Endothelial cell of umbilical vein (primary cell): ENCODE measurements around the gene KRTAP10-6. TPM values are rescaled to one million over a fixed set of nuclear protein-coding genes. Genes with fewer than 3 reads are reported as not detected.
"Not testable (repeated sequence)": the region's sequence is repeated elsewhere in the genome, so short reads cannot be mapped to it uniquely, and the experiment has no call there.

Experiments used
- BruUV-seq: library from RNA; stranded (reverse); fragments of 400-500 nt; replicated peaks from 2 replicates; lab custom pipeline; 2021; lab: Mats Ljungman, UMichigan
- CTCF ChIA-PET: fragments of 300-600, 350-600 bp; sonication (Branson Sonifier 250); formaldehyde crosslinking; loops from one replicate; lab custom pipeline; 2021; ENCODE audit warnings: antibody characterized with exemption, inconsistent platforms; lab: Charles Lee
- POLR2A ChIA-PET: fragments of 300-600, 350-600 bp; sonication (Branson Sonifier 250); formaldehyde crosslinking; loops from one replicate; lab custom pipeline; 2021; ENCODE audit warnings: antibody characterized with exemption, inconsistent platforms; lab: Charles Lee
- DNase-seq: peaks from one replicate; pipeline ENCODE4 v3.0.0-alpha.2; 2011; ENCODE audit warnings: low read depth, low spot score
- FAIRE-seq: peaks from 2 replicates; lab custom pipeline; 2011; peaks lifted over from hg19 to GRCh38; lab: Jason Lieb, UNC
- H2AFZ ChIP-seq: 2 replicates; pipeline ENCODE4 v1.6.0; 2012; ENCODE audit warnings: low read depth, low read length, control low read depth, inconsistent platforms
- H3K27ac ChIP-seq: 2 replicates; pipeline ENCODE4 v1.5.1; 2011; ENCODE audit warnings: low read depth, mild to moderate bottlenecking, control low read depth, low read length, moderate library complexity; ENCODE audit not compliant: insufficient read depth
- H3K27me3 ChIP-seq, 2 experiments: 2 replicates each; pipeline versions ENCODE4 v1.6.0 to v1.6.1; 2011; ENCODE audit warnings: low read length in 2 of 2, mixed read lengths in 1 of 2; ENCODE audit not compliant: control insufficient read depth in 2 of 2, insufficient read depth in 2 of 2
- H3K36me3 ChIP-seq, 2 experiments: 2 replicates in 1 of 2; 3 replicates in 1 of 2; pipeline ENCODE4 v1.5.1; 2011; ENCODE audit warnings: low read length in 2 of 2, mild to moderate bottlenecking in 1 of 2, moderate library complexity in 1 of 2; ENCODE audit not compliant: control insufficient read depth in 2 of 2, insufficient read depth in 2 of 2; ENCODE audit errors: extremely low read depth in 1 of 2
- H3K4me1 ChIP-seq: 3 replicates; pipeline ENCODE4 v1.5.1; 2011; ENCODE audit warnings: mild to moderate bottlenecking, low read length; ENCODE audit not compliant: control insufficient read depth, insufficient read depth; ENCODE audit errors: extremely low read depth
- H3K4me2 ChIP-seq: 2 replicates; pipeline ENCODE4 v1.6.1; 2011; ENCODE audit warnings: low read length, control low read depth, mixed read lengths; ENCODE audit not compliant: insufficient read depth
- H3K4me3 ChIP-seq, 3 experiments: fragments of 200-600 bp in 1 of 3; sonication (generic), shearing (Covaris generic) in 1 of 3; replicated peaks in 1 of 3; 2 replicates each; pipeline ENCODE4 v1.5.1; 2011 to 2016; ENCODE audit warnings: control low read depth in 3 of 3, low read length in 3 of 3, mild to moderate bottlenecking in 2 of 3, inconsistent platforms in 1 of 3, low read depth in 1 of 3, moderate library complexity in 1 of 3; ENCODE audit not compliant: insufficient read depth in 1 of 3
- H3K79me2 ChIP-seq: 2 replicates; pipeline ENCODE4 v1.6.0; 2012; ENCODE audit warnings: low read length, inconsistent platforms; ENCODE audit not compliant: control insufficient read depth, insufficient read depth
- H3K9ac ChIP-seq: replicated peaks from 2 replicates; pipeline ENCODE3; 2011; ENCODE audit warnings: low read length, control low read depth; ENCODE audit not compliant: insufficient read depth; ENCODE audit errors: extremely low read depth
- H3K9me1 ChIP-seq: replicated peaks from 3 replicates; pipeline ENCODE4 v1.6.0; 2011; ENCODE audit warnings: mild to moderate bottlenecking, low read length; ENCODE audit not compliant: control insufficient read depth, insufficient read depth; ENCODE audit errors: extremely low read depth
- H3K9me3 ChIP-seq: replicated peaks from 2 replicates; pipeline ENCODE4 v1.5.1; 2012; ENCODE audit warnings: low read length, inconsistent platforms; ENCODE audit not compliant: control insufficient read depth, insufficient read depth
- H4K20me1 ChIP-seq: replicated peaks from 2 replicates; pipeline ENCODE3; 2011; ENCODE audit warnings: mild to moderate bottlenecking, low read length; ENCODE audit not compliant: control insufficient read depth, insufficient read depth; ENCODE audit errors: extremely low read depth
- GATA2 ChIP-seq: IDR thresholded peaks from 2 replicates; pipeline ENCODE4 v1.7.0; 2011; ENCODE audit warnings: low read depth, mild to moderate bottlenecking, moderate library complexity, mixed read lengths, low read length; ENCODE audit not compliant: insufficient read length, insufficient read depth
- dilution Hi-C: fragments of 300-500 bp; cut with MboI; formaldehyde crosslinking; loops from one replicate; pipeline ENCODE4 v1.15.0; 2019; ENCODE audit warnings: low sequenced_read_pairs; ENCODE audit not compliant: extremely low pct_ligation_motif_present
- intact Hi-C: fragments of 100-400 bp; cut with micrococcal nuclease; formaldehyde crosslinking; loops from one replicate; pipeline ENCODE4 v1.10.0; 2022
- polyA plus RNA-seq, 4 experiments: library from polyadenylated mRNA; depleted of rRNA in 3 of 4; stranded (reverse) in 3 of 4; unstranded in 1 of 4; fragments of >200 nt; gene quantifications; 2 replicates each; pipeline versions ENCODE4 v1.2.1 to v1.2.3, GENCODE V29; 2011 to 2012; ENCODE audit warnings: missing spikeins in 1 of 4
- total RNA-seq: library from RNA; stranded (reverse); gene quantifications from 2 replicates; pipeline ENCODE4 v1.2.3, GENCODE V29; 2021
- TF ChIP-seq, protein P1 (sequence below), 2 donors: IDR thresholded peaks; 1 replicate in 1 of 2; 2 replicates in 1 of 2; pipeline ENCODE4 v1.5.1; 2011; ENCODE audit warnings: low read length in 2 of 2, mild to moderate bottlenecking in 2 of 2, moderate library complexity in 2 of 2, control low read depth in 1 of 2, inconsistent platforms in 1 of 2, low read depth in 1 of 2; ENCODE audit not compliant: insufficient read depth in 1 of 2; ENCODE audit errors: extremely low read depth in 1 of 2
- TF ChIP-seq, protein P2 (sequence below): IDR thresholded peaks from 2 replicates; pipeline ENCODE4 v1.6.1; 2011; ENCODE audit not compliant: insufficient read depth, insufficient read length

KRTAP10-6 gene
- total and polyA plus RNA-seq, 2 donors (not counting 3 experiments of a cell fraction or from before 2014, with no cell fraction given), result not detected

DNA sequence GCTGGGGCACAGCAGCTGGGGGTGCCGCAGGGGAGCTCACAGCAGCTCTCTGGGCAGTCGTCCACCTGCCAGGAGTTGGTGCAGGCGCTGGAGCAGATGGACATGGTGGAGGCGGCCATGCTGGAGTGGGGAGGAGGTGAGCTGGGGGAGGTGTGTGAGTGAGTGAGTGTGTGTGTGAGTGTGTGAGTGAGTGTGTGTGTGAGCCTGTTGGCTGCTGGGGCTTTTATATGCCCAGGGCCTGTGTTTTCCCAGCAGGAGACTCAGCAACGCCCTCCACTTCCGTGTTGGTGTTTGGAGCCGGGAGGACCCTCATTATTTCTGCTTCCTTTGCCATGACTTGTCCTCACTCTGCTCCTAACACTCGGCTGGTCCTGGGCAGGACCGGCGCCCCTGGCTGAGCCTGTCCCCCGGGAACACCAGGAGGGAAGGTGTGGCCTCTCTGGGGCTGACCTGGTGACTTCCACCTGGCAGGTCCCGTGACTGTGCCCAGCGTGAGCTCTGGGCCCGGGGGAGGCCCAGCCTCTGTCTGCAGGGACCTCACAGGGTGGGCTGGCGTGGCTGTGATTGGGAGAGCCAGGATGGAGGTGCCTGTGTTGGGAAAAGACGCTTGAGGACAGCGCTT lies 40.9 kb downstream of the KRTAP10-6 start, which contains the start of gene KRTAP10-2:
Gene KRTAP10-2 (minus strand): TSS at position 166 of the 622 bp plus-strand sequence. CDS start 47 bp downstream, at position 119.
- intact Hi-C loops, result no loop called here
- H3K9me3 ChIP-seq, result no peaks in the 10 kb centered on the region
- CTCF ChIA-PET, result no interaction called here
- DNase-seq (no peak), FAIRE-seq (no peak)
- no TSS peak for BruUV-seq
- POLR2A ChIA-PET, result no interaction called here
- no peak within 1 kb of the TSS for H3K4me3 ChIP-seq
- no peaks in the 10 kb centered on the region for H3K9me1 ChIP-seq
- no peaks in the 10 kb centered on the region for H3K4me1 ChIP-seq
- no peak within 1 kb of the TSS for H3K4me2 ChIP-seq
- dilution Hi-C loops, result no loop called here
- H3K27ac ChIP-seq, result no peak within 1 kb of the TSS
- peaks cover 3 to 11% of the 10 kb centered on the region in 2 experiments for H3K27me3 ChIP-seq
- H3K79me2 ChIP-seq, result no peaks in the 10 kb centered on the region
- H4K20me1 ChIP-seq, result no peaks in the 10 kb centered on the region
- no peak within 1 kb of the TSS for H3K9ac ChIP-seq
- no peaks in the 10 kb centered on the region for H3K36me3 ChIP-seq
- H2AFZ ChIP-seq, result no peak within 1 kb of the TSS
- TF ChIP-seq GATA2, result no peak

DNA sequence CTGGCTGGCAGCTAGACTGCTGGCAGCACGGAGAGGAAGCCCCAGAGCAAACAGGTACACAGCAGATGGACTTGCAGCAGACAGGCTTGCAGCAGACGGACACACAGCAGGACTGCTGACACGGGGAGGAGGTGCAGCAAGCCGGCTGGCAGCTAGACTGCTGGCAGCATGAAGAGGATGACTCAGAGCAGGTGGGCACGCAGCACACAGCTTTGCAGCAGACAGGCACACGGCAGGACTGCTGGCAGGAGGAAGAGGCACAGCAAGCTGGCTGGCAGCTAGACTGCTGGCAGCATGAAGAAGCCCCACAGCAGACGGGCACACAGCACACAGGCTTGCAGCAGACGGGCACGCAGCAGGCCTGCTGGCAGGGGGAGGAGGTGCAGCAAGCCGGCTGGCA lies 41.5 kb downstream of the KRTAP10-6 start:
- no peaks in the 10 kb centered on the region for H3K79me2 ChIP-seq
- H3K27ac ChIP-seq, result no peak overlapping the region
- no peak overlapping the region for H3K4me2 ChIP-seq
- H4K20me1 ChIP-seq, result no peaks in the 10 kb centered on the region
- DNase-seq (no peak), FAIRE-seq (no peak)
- peaks cover 3 to 12% of the 10 kb centered on the region in 2 experiments for H3K27me3 ChIP-seq
- BruUV-seq, result no TSS peak
- ChIA-PET POLR2A (no interaction called here), CTCF (no interaction called here)
- no peak overlapping the region for H2AFZ ChIP-seq
- no peak for TF ChIP-seq GATA2
- TF ChIP-seq, protein P1, sequence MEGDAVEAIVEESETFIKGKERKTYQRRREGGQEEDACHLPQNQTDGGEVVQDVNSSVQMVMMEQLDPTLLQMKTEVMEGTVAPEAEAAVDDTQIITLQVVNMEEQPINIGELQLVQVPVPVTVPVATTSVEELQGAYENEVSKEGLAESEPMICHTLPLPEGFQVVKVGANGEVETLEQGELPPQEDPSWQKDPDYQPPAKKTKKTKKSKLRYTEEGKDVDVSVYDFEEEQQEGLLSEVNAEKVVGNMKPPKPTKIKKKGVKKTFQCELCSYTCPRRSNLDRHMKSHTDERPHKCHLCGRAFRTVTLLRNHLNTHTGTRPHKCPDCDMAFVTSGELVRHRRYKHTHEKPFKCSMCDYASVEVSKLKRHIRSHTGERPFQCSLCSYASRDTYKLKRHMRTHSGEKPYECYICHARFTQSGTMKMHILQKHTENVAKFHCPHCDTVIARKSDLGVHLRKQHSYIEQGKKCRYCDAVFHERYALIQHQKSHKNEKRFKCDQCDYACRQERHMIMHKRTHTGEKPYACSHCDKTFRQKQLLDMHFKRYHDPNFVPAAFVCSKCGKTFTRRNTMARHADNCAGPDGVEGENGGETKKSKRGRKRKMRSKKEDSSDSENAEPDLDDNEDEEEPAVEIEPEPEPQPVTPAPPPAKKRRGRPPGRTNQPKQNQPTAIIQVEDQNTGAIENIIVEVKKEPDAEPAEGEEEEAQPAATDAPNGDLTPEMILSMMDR (IDR thresholded peaks at IDR 0.05; ENCODE audit: extremely low read depth in 1 of 2, insufficient read depth in 1 of 2, low read depth in 1 of 2, low read length in 2 of 2), result no peak
- TF ChIP-seq, protein P2, sequence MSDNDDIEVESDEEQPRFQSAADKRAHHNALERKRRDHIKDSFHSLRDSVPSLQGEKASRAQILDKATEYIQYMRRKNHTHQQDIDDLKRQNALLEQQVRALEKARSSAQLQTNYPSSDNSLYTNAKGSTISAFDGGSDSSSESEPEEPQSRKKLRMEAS, result no peak
- intact Hi-C loops (no loop called here), dilution Hi-C loops (no loop called here)
- no peaks in the 10 kb centered on the region for H3K9me3 ChIP-seq
- no peak overlapping the region for H3K9ac ChIP-seq
- H3K36me3 ChIP-seq, result no peaks in the 10 kb centered on the region
- no peaks in the 10 kb centered on the region for H3K4me1 ChIP-seq
- no peak overlapping the region for H3K4me3 ChIP-seq
- H3K9me1 ChIP-seq, result no peaks in the 10 kb centered on the region

DNA sequence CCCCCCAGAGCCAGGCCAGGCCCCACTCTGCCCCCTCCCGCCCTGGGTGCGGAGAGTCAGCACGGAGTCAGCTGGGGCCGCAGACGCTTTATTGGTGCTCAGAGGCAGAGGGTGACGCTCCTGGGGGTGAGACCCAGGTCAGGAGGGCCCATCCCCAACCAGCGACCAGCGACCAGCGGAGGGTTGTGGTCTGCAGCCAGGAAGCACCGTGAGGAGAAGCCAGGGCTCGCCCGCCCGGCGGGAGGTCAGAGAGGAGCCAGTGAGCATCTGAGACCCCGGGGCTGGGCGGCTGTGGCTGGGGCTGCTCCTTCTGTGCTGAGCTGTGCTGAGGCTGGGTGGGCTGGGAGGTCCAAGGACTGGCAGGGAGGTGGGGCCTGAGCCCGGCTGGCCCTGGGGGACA lies 42.0 kb downstream of the KRTAP10-6 start:
- H4K20me1 ChIP-seq, H3K4me3 ChIP-seq, H3K9ac ChIP-seq, BruUV-seq, H3K36me3 ChIP-seq, DNase-seq, H3K9me1 ChIP-seq, FAIRE-seq, H2AFZ ChIP-seq, H3K9me3 ChIP-seq, CTCF ChIA-PET, intact Hi-C loops, H3K4me2 ChIP-seq, H3K27ac ChIP-seq, H3K79me2 ChIP-seq, dilution Hi-C loops, H3K4me1 ChIP-seq, POLR2A ChIA-PET: not testable (repeated sequence)
- H3K27me3 ChIP-seq, result peaks cover 3 to 12% of the 10 kb centered on the region in 2 experiments
